ENCODE results near the gene ARG2. TPM values are rescaled to one million over a fixed set of nuclear protein-coding genes. Genes with fewer than 3 reads are reported as not detected.

ARG2 gene
- total and polyA plus RNA-seq, 2 of the 4 experiments (the other 2 are of a cell fraction): 1.1 to 2.5 TPM

DNA sequence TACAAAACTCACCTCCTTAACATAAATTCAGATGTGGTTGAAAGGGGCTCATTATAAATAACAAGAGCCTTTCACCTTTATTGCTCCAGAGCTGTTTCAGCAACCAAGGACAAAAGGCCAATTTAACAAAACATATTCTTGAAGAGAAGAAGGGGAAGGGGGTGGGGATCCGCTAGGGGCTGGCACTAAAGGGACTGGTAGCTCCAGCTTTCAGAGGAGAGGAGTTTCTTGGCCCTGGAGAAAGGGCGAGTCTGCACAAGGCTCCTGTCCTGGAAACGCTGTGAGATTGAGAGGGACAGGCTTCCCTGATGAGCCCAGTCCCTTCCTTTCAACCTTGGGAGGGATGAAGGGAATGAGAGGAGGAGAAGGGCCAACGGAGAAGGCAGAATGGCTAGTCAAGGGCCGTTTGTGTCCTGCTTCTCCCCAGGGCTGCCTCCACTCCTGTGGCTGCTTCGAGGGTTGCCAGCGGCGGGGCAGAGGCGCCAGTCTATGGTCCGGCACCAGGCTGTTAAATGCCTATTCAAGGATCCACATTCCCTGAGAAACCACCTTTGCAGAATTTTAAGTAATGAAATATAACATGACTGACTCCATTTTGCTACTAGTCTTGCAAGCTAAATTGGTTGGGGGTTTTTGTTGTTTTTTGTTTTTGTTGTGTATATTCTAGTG is 9.9 kb upstream of the ARG2 start:
- POLR2A ChIA-PET (ENCODE audit: unreplicated experiment): no interaction called here
- no peak overlapping the region for H3K56ac ChIP-seq (ENCODE audit: extremely low read depth, insufficient read depth, low read length)
- H2BK120ac ChIP-seq (ENCODE audit: low read depth, low read length): no peak overlapping the region
- H2BK15ac ChIP-seq (ENCODE audit: low read depth, low read length): no peak overlapping the region
- intact Hi-C loops (cut with micrococcal nuclease): no loop called here
- H3K9me1 ChIP-seq (ENCODE audit: insufficient read depth, low read length): no peaks in the 10 kb centered on the region
- no peak overlapping the region for H3K18ac ChIP-seq (ENCODE audit: low read depth, low read length)
- in situ Hi-C loops (cut with MboI; ENCODE audit: low sequenced_read_pairs): no loop called here
- peaks cover 35% of the 10 kb centered on the region for H3K27me3 ChIP-seq (ENCODE audit: control insufficient read depth, insufficient read depth, low read length)
- no peaks in the 10 kb centered on the region for H4K20me1 ChIP-seq (ENCODE audit: insufficient read depth, low read length)
- CTCF ChIA-PET: no interaction called here
- no peak overlapping the region for H3K27ac ChIP-seq (ENCODE audit: insufficient read depth, low read length)
- no TSS peak for BruUV-seq (replicated peaks)
- H3K4me3 ChIP-seq (ENCODE audit: insufficient read depth, low read depth, low read length): no peak overlapping the region
- TF ChIP-seq RAD21 (IDR thresholded peaks at IDR 0.05; ENCODE audit: low read length): no peak
- no peak for TF ChIP-seq CEBPB (IDR thresholded peaks at IDR 0.05; ENCODE audit: low read depth, low read length)
- TF ChIP-seq, protein P1, sequence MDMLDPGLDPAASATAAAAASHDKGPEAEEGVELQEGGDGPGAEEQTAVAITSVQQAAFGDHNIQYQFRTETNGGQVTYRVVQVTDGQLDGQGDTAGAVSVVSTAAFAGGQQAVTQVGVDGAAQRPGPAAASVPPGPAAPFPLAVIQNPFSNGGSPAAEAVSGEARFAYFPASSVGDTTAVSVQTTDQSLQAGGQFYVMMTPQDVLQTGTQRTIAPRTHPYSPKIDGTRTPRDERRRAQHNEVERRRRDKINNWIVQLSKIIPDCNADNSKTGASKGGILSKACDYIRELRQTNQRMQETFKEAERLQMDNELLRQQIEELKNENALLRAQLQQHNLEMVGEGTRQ (IDR thresholded peaks at IDR 0.05; ENCODE audit: low read depth, low read length): no peak
- TF ChIP-seq RFX5 (IDR thresholded peaks at IDR 0.05; ENCODE audit: low read depth, low read length): no peak
- no peak for TF ChIP-seq FOS (IDR thresholded peaks at IDR 0.05; ENCODE audit: low read depth, low read length)
- TF ChIP-seq CTCF (conservative IDR thresholded peaks at IDR 0.05; ENCODE audit: low read depth, low read length): no peak
- TF ChIP-seq MXI1 (IDR thresholded peaks at IDR 0.05; ENCODE audit: borderline replicate concordance, low read depth, low read length): no peak
- no peak for TF ChIP-seq ELK1 (IDR thresholded peaks at IDR 0.05; ENCODE audit: borderline replicate concordance, low read depth, low read length)
- TF ChIP-seq MAFK (IDR thresholded peaks at IDR 0.05; ENCODE audit: low read depth, low read length): no peak
- no peak for TF ChIP-seq RCOR1 (IDR thresholded peaks at IDR 0.05; ENCODE audit: insufficient replicate concordance, low read length)
- no peak for TF ChIP-seq POLR2A (IDR thresholded peaks at IDR 0.05; ENCODE audit: low read depth, low read length)
- no peak for TF ChIP-seq BHLHE40 (IDR thresholded peaks at IDR 0.05; ENCODE audit: low read depth, low read length)
- TF ChIP-seq CHD1 (IDR thresholded peaks at IDR 0.05; ENCODE audit: low read depth, low read length): no peak
- TF ChIP-seq MAZ (IDR thresholded peaks at IDR 0.05; ENCODE audit: borderline replicate concordance, low read depth, low read length): no peak
- no peak for TF ChIP-seq NFE2L2 (IDR thresholded peaks at IDR 0.05; ENCODE audit: low read depth, low read length)
- no peak for TF ChIP-seq SMC3 (IDR thresholded peaks at IDR 0.05; ENCODE audit: low read depth, low read length)
- H4K5ac ChIP-seq (ENCODE audit: low read depth, low read length): no peak overlapping the region
- no peak overlapping the region for H2BK20ac ChIP-seq (ENCODE audit: low read depth, low read length)
- no peak for DNase-seq
- no peak overlapping the region for H3K4ac ChIP-seq (ENCODE audit: low read depth, low read length)
- H2AK9ac ChIP-seq (replicated peaks; ENCODE audit: low read depth, low read length, poor library complexity): no peak overlapping the region
- ATAC-seq (ENCODE audit: low read depth): no peak
- no peak overlapping the region for H3K14ac ChIP-seq (replicated peaks; ENCODE audit: low read depth, low read length)
- no peak overlapping the region for H4K8ac ChIP-seq (ENCODE audit: low read depth in 2 of 2, low read length in 2 of 2)
- no peak overlapping the region for H2AFZ ChIP-seq (replicated peaks; ENCODE audit: low read length, poor library complexity)
- H3K4me1 ChIP-seq (ENCODE audit: control insufficient read depth, insufficient read depth, low read length): no peaks in the 10 kb centered on the region
- no CpG with 5 or more reads among the region's 10 CpGs for WGBS, 2 experiments (ENCODE audit: extremely low coverage in 2 of 2, insufficient read length in 1 of 2)
- no peaks in the 10 kb centered on the region for H3K36me3 ChIP-seq (ENCODE audit: control insufficient read depth, insufficient read depth, low read length)
- dilution Hi-C loops (cut with HindIII; ENCODE audit: low sequenced_read_pairs, unreplicated experiment): no loop called here
- no peak overlapping the region for H4K91ac ChIP-seq (ENCODE audit: insufficient read depth, low read depth, low read length)
- H3K79me1 ChIP-seq (ENCODE audit: low read depth in 1 of 2, low read length in 2 of 2): no peaks in the 10 kb centered on the region
- no peak overlapping the region for H2BK5ac ChIP-seq (ENCODE audit: low read depth, low read length, poor library complexity, severe bottlenecking)
- H3K9ac ChIP-seq (ENCODE audit: low read depth, low read length): no peak overlapping the region
- H3K9me3 ChIP-seq (ENCODE audit: control insufficient read depth, insufficient read depth, low read length): no peaks in the 10 kb centered on the region
- no peak overlapping the region for H3K23ac ChIP-seq (ENCODE audit: low read depth, low read length)
- no peak overlapping the region for H3K4me2 ChIP-seq (ENCODE audit: low read depth, low read length)
- no peak overlapping the region for H2AK5ac ChIP-seq (ENCODE audit: low read depth, low read length)

Measured in IMR-90 (cell line).